Coronary artery (tissue), 2 donors: Measurements from ENCODE around the gene CFAP58.

ENCODE experiments used
- DNase-seq: peaks from one replicate; pipeline ENCODE4 v3.0.0-alpha.2; 2017; ENCODE audit warnings: low spot score
- H3K27ac ChIP-seq, 2 donors: fragments of 200-600 bp; sonication (generic); one replicate each; pipeline ENCODE4 v1.5.1; 2016 to 2019
- H3K4me3 ChIP-seq: fragments of 200-600 bp; sonication (generic); 2 replicates; pipeline ENCODE4 v1.5.1; 2016; ENCODE audit warnings: mild to moderate bottlenecking, moderate library complexity
- TF ChIP-seq, protein P1 (sequence below): fragments of 200-600 bp; sonication (generic); IDR thresholded peaks from one replicate; pipeline ENCODE4 v1.5.1; 2019; ENCODE audit warnings: antibody characterized with exemption

CFAP58 gene

DNA sequence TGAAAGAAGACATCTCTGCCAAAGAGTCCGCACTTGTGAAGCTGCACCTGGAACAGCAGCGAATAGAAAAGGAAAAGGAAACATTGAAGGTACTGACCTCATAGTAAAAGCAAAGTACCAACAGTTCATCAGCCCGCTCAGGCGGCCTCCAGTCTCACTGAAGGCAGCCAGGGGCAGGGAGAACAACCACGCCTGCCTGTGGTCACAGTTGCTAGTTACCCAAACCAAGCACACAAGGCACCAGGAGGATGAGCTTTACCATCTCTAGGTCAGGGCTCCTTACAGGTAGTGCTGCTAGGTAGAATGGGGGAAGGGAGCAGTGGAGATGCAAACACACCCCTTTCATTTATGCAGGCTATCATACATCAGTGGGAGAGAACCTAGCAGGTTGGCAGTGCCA is 39.8 kb downstream of the CFAP58 start:
- no peak for DNase-seq
- TF ChIP-seq, protein P1, sequence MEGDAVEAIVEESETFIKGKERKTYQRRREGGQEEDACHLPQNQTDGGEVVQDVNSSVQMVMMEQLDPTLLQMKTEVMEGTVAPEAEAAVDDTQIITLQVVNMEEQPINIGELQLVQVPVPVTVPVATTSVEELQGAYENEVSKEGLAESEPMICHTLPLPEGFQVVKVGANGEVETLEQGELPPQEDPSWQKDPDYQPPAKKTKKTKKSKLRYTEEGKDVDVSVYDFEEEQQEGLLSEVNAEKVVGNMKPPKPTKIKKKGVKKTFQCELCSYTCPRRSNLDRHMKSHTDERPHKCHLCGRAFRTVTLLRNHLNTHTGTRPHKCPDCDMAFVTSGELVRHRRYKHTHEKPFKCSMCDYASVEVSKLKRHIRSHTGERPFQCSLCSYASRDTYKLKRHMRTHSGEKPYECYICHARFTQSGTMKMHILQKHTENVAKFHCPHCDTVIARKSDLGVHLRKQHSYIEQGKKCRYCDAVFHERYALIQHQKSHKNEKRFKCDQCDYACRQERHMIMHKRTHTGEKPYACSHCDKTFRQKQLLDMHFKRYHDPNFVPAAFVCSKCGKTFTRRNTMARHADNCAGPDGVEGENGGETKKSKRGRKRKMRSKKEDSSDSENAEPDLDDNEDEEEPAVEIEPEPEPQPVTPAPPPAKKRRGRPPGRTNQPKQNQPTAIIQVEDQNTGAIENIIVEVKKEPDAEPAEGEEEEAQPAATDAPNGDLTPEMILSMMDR, result no peak

GRCh38 chr10:104396581-104396980 is 42.9 kb downstream of the CFAP58 start:
- DNase-seq, result no peak
- TF ChIP-seq, protein P1, result no peak
- no peak overlapping the region for H3K4me3 ChIP-seq
- H3K27ac ChIP-seq, result no peak overlapping the region

More for the DNA sequence above, 39.8 kb downstream of the CFAP58 start:
- Histone ChIP-seq H3K4me3 (no peak overlapping the region), H3K27ac (no peak overlapping the region)

DNA sequence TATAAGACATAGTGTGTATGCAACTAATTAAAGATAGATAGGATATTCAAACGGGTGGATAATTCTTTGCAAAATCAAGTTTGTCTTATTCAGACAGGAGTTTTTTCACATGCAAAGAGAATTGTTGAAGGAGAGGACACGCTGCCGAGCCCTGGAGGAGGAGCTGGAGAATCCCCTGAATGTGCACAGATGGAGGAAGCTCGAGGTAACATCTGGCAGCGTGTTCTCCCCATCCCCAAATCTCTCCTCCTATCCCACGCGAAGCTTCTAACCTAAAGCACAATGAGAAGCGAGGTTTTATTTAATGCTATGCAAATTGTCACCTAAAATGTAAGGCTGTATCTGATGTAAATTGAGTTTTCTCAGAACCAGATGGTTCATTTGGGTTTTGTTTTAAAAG is 50.0 kb downstream of the CFAP58 start:
- Histone ChIP-seq H3K27ac (no peak overlapping the region), H3K4me3 (no peak overlapping the region)
- TF ChIP-seq, protein P1, result no peak
- DNase-seq, result no peak

DNA sequence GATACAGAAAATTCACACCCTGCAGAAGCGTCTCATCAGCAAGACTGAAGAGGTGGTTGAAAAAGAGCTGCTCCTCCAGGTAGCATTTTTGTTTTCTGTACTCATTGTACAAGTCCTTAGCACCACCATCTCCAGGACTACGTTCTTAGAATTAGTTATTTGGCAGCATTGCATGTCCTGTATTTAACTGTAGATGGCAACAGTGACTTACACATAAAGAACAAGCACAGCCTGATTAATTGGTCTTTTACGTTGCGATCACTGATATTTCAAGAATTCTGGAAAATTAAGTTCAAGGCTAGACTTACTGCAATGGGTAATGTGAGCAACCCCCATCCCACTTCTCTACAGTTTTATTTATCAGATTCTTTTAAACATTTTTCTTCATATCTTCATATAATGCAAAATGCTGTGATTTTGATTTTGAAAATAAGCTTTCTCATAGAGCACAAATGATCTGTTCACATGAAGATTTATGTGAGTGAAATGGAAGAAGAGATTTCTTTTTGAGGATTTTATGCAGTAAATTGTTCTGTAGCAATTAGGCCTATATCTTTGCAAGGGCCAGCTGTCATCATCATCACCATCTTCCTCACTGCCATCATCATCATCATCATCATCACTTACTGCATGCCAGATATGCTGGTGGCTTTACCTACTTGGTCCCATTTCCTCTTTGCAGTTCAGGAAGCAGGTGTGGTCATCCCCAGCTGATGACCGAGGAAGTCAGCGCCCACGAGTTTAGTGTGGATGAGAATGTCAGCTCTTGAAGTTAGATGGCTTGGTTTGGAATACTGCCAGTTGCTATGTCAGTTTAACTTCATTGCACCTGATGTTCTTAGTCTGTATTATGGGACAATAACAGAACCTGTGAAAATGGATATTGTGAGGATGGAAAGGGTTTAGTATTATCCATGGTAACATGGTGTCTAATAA is 53.4 kb downstream of the CFAP58 start:
- no peak overlapping the region for H3K27ac ChIP-seq
- no peak for DNase-seq

DNA sequence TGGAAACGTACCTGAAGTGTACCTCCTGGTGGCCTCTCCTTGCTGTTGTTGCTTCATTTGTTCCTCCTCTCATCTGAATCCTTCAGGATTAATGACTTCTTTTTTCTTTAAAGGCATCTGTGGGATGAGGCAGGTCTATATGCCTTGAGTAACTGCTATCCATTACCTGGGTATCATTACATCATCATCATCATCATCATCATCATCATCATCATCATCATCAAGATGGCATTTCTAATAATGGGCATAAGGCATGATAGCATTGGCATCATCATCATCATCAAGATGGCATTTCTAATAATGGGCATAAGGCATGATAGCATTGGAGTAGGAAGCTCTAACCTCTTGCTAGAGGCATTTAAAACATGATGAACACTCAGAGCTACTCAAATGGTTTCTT is 59.9 kb downstream of the CFAP58 start:
- no peak overlapping the region for H3K4me3 ChIP-seq
- TF ChIP-seq, protein P1, result no peak
- no peak for DNase-seq
- H3K27ac ChIP-seq, result no peak overlapping the region

More for the DNA sequence above, 53.4 kb downstream of the CFAP58 start:
- TF ChIP-seq, protein P1, result peak; percentile 42
- no peak overlapping the region for H3K4me3 ChIP-seq

DNA sequence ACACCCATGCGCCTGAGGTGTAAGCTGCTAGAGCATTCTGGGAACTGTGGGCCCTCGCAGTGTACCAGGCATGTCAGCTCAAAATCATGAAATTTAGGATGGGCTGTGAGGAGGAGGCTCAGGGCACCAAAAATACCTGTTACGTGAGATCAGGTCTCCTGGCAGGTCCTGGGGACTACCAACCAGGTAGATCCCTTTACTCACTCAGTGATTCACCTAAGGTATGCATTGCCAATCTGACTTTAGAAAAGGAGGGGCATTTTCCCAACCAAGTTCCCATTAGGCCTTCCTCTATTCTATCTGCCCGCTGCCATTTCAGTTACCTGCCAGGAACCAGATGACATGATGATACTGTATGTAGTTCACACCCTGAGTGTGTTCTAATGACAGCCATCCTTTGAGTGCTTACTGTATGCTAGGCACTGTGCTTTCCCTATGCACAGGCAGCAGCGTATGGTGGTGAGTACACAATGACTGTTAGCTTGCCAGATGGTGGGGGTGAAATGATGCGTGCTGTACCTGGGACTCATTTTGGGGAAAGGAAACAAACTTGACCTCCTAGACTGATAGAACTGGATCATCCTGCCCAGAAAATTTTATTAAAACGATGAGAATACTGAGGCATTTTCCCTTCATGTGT is 62.0 kb downstream of the CFAP58 start:
- DNase-seq, result no peak
- TF ChIP-seq, protein P1, result no peak
- Histone ChIP-seq H3K4me3 (no peak overlapping the region), H3K27ac (no peak overlapping the region)
